HepG2 (cell line): ENCODE results near the gene ADSS1. TPM values are rescaled to one million over a fixed set of nuclear protein-coding genes. Genes with fewer than 3 reads are reported as not detected.

ENCODE experiments used
- CC2D1A ChIP-seq: sonication (generic); formaldehyde crosslinking; IDR thresholded peaks from 2 replicates; pipeline ENCODE4 v1.8.1; 2023; ENCODE audit warnings: mild to moderate bottlenecking, missing genetic modification reagents
- HMG20B ChIP-seq: conservative IDR thresholded peaks from 2 replicates; pipeline ENCODE4 v1.6.1; 2016; ENCODE audit warnings: missing genetic modification reagents, missing compliant biosample characterization
- KDM3A ChIP-seq: IDR thresholded peaks from 2 replicates; pipeline ENCODE4 v1.6.1; 2018; ENCODE audit warnings: low read depth, missing compliant biosample characterization
- SRSF9 ChIP-seq: fragments of 200-400 bp; formaldehyde crosslinking; IDR thresholded peaks from 2 replicates; pipeline ENCODE4 v1.6.1; 2018; ENCODE audit warnings: borderline replicate concordance, mild to moderate bottlenecking, low read depth, low read length; ENCODE audit not compliant: insufficient read depth, poor library complexity, severe bottlenecking
- ZNF160 ChIP-seq: sonication (generic); formaldehyde crosslinking; IDR thresholded peaks from 2 replicates; pipeline ENCODE4 v1.8.0; 2022; ENCODE audit warnings: mild to moderate bottlenecking, inconsistent platforms, missing genetic modification reagents
- ZNF24 ChIP-seq: fragments of 450-650 bp; IDR thresholded peaks from 2 replicates; pipeline ENCODE4 v1.6.1; 2017; ENCODE audit warnings: antibody characterized with exemption, mild to moderate bottlenecking
- polyA plus RNA-seq, 8 experiments: library from polyadenylated mRNA; depleted of rRNA in 3 of 8; stranded (reverse) in 7 of 8; unstranded in 1 of 8; fragments of >200 nt; fragmentation: Illumina TruSeq in 4 of 8; extraction: Trizol in 4 of 8; gene quantifications; 2 replicates each; pipeline versions ENCODE4 v1.2.1 to v1.2.3, GENCODE V29; 2011 to 2016; ENCODE audit warnings: low read depth in 4 of 8, missing spikeins in 1 of 8, mixed read lengths in 1 of 8; ENCODE audit not compliant: insufficient read depth in 1 of 8
- total RNA-seq, 5 experiments: library from RNA; depleted of rRNA; stranded (reverse); fragments of >200 nt; fragmentation: Illumina TruSeq; extraction: Trizol; gene quantifications; 2 replicates each; pipeline ENCODE4 v1.2.3, GENCODE V29; 2016; ENCODE audit warnings: low read depth in 1 of 5
- TF ChIP-seq, protein P1 (sequence below): sonication (generic); formaldehyde crosslinking; IDR thresholded peaks from 2 replicates; pipeline ENCODE4 v1.4.0; 2020; ENCODE audit warnings: mild to moderate bottlenecking, missing genetic modification reagents
- TF ChIP-seq, protein P2 (sequence below): sonication (generic); formaldehyde crosslinking; IDR thresholded peaks from 2 replicates; pipeline ENCODE4 v1.8.1; 2023; ENCODE audit warnings: mild to moderate bottlenecking, moderate library complexity, missing genetic modification reagents
- TF ChIP-seq, protein P3 (sequence below): IDR thresholded peaks from 2 replicates; pipeline ENCODE4 v1.6.1; 2018; ENCODE audit warnings: missing genetic modification reagents
- TF ChIP-seq, protein P4 (sequence below): sonication (generic); formaldehyde crosslinking; IDR thresholded peaks from 2 replicates; pipeline ENCODE4 v1.8.0; 2022; ENCODE audit warnings: mild to moderate bottlenecking, missing genetic modification reagents, moderate library complexity
- TF ChIP-seq, protein P5 (sequence below), 2 experiments: sonication (generic) in 1 of 2; formaldehyde crosslinking in 1 of 2; IDR thresholded peaks; 2 replicates each; pipeline versions ENCODE4 v1.4.0 to v1.6.1; 2018 to 2020; ENCODE audit warnings: missing genetic modification reagents in 2 of 2, borderline replicate concordance in 1 of 2, low read depth in 1 of 2, mild to moderate bottlenecking in 1 of 2, missing biosample characterization in 1 of 2

The ADSS1 gene
- total and polyA plus RNA-seq, 2 of the 13 experiments (the other 11 are each of a cell fraction or from before 2014, with no cell fraction given), result 1.0 to 36.7 TPM

DNA sequence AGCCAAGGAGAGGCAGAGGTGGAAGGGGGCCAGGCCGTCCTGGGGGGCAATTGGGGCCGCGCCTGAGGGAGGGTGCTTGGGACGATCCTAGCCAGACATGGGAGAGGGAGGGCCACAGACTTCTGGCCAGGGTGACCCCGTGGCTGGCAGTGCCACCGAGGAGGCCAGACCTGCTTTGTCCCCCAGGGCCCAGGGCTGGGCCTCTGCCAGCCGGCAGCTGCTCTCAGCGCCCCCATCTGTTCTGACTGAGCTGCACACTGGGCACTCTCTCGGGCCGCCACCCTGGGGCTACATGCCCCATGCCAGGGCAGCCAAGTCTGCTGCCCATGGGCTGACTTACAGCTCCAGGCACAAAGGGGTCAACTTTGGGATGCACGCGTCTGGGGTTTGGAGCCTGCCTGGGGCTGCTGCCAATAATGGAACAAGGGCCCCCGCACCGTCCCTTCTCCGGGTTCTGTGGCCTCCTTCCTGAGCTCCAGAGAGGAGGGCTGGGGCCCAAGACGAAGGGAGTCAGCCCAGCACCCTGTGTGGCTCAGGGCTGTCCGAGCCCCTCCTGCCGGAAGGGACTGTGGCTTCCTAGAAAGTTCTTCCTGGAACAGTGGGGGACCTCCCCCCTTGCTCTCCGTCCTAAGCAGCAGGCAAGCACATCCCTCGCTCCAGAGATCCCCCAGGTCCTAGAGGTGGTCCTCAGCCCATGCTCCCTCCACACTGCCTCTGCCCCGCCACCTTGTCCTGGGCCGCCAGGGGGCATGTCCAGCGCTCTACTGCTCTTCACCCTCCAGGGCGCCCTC lies 1.1 kb downstream of the ADSS1 start (continued):
- TF ChIP-seq, protein P1, sequence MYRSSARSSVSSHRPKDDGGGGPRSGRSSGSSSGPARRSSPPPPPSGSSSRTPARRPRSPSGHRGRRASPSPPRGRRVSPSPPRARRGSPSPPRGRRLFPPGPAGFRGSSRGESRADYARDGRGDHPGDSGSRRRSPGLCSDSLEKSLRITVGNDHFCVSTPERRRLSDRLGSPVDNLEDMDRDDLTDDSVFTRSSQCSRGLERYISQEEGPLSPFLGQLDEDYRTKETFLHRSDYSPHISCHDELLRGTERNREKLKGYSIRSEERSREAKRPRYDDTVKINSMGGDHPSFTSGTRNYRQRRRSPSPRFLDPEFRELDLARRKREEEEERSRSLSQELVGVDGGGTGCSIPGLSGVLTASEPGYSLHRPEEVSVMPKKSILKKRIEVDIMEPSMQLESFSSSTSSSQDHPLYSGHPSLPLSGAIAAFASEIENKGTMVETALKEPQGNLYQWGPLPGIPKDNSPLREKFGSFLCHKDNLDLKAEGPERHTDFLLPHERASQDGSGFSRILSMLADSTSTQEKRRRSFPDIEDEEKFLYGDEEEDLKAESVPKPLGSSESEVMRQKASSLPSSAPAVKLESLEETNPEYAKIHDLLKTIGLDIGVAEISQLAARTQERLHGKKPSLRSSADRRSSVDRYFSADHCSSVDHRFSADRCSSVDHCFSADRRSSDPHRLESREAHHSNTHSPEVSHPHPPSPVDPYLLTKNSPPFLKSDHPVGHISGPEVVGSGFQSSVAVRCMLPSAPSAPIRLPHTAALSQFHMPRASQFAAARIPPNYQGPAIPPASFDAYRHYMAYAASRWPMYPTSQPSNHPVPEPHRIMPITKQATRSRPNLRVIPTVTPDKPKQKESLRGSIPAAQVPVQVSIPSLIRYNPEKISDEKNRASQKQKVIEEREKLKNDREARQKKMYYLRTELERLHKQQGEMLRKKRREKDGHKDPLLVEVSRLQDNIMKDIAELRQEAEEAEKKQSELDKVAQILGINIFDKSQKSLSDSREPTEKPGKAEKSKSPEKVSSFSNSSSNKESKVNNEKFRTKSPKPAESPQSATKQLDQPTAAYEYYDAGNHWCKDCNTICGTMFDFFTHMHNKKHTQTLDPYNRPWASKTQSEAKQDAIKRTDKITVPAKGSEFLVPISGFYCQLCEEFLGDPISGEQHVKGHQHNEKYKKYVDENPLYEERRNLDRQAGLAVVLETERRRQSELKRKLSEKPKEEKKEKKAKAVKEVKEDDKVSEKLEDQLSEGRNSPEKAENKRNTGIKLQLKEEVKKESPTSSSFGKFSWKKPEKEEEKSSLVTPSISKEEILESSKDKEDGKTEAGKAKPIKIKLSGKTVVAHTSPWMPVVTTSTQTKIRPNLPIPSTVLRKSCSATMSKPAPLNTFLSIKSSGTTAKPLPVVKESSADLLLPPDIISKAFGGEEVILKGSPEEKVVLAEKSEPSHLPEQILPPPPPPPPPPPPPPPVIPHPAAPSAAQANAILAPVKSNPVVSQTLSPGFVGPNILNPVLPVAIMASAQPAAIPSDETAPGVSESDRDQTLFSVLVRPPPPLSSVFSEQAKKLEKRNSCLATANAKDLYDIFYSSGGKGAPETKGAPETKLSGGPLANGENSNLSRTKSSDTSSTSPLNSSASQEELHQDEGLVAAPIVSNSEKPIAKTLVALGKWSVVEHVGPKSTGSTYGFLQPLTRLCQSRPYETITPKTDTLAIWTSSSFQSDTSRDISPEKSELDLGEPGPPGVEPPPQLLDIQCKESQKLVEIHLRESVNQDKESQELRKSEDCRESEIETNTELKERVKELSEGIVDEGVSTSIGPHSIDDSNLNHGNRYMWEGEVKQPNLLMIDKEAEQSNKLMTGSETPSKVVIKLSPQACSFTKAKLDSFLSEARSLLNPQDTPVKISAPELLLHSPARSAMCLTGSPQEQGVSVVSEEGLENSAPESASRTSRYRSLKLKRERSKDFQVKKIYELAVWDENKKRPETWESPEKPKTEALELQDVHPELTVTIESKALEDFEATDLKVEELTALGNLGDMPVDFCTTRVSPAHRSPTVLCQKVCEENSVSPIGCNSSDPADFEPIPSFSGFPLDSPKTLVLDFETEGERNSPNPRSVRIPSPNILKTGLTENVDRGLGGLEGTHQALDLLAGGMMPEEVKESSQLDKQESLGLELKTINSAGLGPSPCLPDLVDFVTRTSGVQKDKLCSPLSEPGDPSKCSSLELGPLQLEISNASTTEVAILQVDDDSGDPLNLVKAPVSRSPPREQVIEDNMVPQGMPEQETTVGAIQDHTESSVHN, result no peak
- TF ChIP-seq, protein P2, sequence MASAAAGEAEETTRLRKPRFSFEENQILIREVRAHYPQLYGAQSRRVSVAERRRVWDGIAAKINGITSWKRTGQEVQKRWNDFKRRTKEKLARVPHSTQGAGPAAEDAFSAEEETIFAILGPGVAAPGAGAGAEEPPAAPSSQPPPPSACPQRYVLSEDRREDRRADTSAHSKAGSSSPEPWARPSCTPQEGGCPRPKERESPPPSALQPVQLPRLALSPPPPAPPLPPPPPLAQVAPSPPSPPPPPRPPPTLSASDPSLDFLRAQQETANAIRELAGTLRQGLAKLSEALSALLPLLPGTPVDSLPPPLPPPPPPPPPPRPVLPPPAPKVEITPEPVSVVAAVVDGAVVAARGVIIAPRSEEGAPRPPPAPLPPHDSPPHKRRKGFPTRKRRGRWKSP (CRISPR knock-in tag), result no peak
- no peak for TF ChIP-seq HMG20B
- no peak for TF ChIP-seq CC2D1A (CRISPR knock-in tag)
- TF ChIP-seq, protein P3, sequence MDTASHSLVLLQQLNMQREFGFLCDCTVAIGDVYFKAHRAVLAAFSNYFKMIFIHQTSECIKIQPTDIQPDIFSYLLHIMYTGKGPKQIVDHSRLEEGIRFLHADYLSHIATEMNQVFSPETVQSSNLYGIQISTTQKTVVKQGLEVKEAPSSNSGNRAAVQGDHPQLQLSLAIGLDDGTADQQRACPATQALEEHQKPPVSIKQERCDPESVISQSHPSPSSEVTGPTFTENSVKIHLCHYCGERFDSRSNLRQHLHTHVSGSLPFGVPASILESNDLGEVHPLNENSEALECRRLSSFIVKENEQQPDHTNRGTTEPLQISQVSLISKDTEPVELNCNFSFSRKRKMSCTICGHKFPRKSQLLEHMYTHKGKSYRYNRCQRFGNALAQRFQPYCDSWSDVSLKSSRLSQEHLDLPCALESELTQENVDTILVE (CRISPR knock-in tag), result 0 out of 2 replicates have a peak, but pooled peaks have one; percentile 46
- TF ChIP-seq ZNF24, result 0 out of 2 replicates have a peak, but pooled peaks have one; percentile 10
- TF ChIP-seq, protein P4, sequence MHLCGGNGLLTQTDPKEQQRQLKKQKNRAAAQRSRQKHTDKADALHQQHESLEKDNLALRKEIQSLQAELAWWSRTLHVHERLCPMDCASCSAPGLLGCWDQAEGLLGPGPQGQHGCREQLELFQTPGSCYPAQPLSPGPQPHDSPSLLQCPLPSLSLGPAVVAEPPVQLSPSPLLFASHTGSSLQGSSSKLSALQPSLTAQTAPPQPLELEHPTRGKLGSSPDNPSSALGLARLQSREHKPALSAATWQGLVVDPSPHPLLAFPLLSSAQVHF, result no peak
- TF ChIP-seq, protein P5, sequence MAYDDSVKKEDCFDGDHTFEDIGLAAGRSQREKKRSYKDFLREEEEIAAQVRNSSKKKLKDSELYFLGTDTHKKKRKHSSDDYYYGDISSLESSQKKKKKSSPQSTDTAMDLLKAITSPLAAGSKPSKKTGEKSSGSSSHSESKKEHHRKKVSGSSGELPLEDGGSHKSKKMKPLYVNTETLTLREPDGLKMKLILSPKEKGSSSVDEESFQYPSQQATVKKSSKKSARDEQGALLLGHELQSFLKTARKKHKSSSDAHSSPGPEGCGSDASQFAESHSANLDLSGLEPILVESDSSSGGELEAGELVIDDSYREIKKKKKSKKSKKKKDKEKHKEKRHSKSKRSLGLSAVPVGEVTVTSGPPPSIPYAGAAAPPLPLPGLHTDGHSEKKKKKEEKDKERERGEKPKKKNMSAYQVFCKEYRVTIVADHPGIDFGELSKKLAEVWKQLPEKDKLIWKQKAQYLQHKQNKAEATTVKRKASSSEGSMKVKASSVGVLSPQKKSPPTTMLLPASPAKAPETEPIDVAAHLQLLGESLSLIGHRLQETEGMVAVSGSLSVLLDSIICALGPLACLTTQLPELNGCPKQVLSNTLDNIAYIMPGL (CRISPR knock-in tag; IDR thresholded peaks at IDR 0.05; ENCODE audit: borderline replicate concordance in 1 of 2, low read depth in 1 of 2), result no peak; a peak in 2 of 4 replicates
- 0 out of 2 replicates have a peak, but pooled peaks have one; percentile 10 for TF ChIP-seq ZNF160
- no peak for TF ChIP-seq SRSF9
- TF ChIP-seq KDM3A (CRISPR knock-in tag), result peak; percentile 44; the same call in 1 of the 2 replicates
